ENCODE results near the gene KLF1. TPM values are rescaled to one million over a fixed set of nuclear protein-coding genes. Genes with fewer than 3 reads are reported as not detected.

KLF1 gene
- total and polyA plus RNA-seq, 2 of the 13 experiments (the other 11 are each of a cell fraction or from before 2014, with no cell fraction given): not detected

DNA sequence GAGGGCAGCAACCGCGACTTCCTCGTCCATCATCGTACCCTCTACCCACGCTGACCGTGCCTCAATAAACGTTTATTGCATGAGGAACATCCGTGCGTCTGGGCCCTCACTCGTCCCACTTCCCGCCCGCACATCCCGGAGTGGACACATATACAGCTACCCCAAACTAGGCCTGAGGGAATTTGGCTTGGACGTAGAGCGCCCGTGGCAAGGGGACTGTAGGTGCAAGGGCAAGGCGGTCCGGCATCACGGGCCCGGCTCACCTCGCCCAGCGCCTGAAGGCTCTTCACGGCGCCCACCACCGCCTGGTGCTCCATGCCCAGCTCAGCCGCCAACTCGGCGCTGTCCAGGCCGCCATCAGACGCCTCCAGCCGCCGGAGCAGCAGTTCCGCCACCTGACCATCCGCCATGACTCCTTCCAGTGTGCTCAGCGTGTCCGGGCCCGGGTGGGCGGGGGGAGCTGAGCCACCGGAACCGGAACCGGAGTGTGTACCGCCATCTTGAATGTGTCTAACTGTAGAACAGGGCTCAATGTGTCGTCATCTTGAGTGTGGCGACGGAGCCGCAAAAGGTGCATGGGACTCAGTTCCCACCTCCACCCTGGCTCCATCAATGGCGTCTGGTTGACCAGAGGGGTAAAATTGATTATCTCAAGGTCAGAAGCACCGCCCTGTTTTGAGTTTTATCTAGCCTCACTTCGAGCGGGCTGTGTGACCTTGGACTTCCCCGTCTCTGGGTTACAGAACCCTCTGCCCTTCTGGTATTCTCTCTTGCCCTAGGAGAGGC, 46.5 kb upstream of the KLF1 start, which contains the start of gene FARSA (continued):
- TF ChIP-seq ZNF354B (CRISPR knock-in tag; IDR thresholded peaks at IDR 0.05) (no peak), ZNF652 (CRISPR knock-in tag; IDR thresholded peaks at IDR 0.05; ENCODE audit: borderline replicate concordance, low read depth) (no peak), SMARCC2 (IDR thresholded peaks at IDR 0.05) (no peak), KAT2B (IDR thresholded peaks at IDR 0.05; ENCODE audit: borderline replicate concordance, low read depth, low read length) (no peak), JUN (CRISPR knock-in tag; IDR thresholded peaks at IDR 0.05) (no peak), SIN3A (IDR thresholded peaks at IDR 0.05; ENCODE audit: borderline replicate concordance, low read depth, low read length) (peak; percentile 87; the same call in 1 of the 2 replicates), NR0B2 (CRISPR knock-in tag; IDR thresholded peaks at IDR 0.05) (peak; percentile 57; the same call in 1 of the 2 replicates), ZNF446 (CRISPR knock-in tag; IDR thresholded peaks at IDR 0.05) (0 out of 2 replicates have a peak, but pooled peaks have one; percentile 37), MEIS2 (CRISPR knock-in tag; IDR thresholded peaks at IDR 0.05) (0 out of 2 replicates have a peak, but pooled peaks have one; percentile 15), CBX2 (IDR thresholded peaks at IDR 0.05; ENCODE audit: low read depth, low read length) (no peak), CBX2 (CRISPR knock-in tag; IDR thresholded peaks at IDR 0.05; ENCODE audit: low read depth) (no peak), HMG20A (CRISPR knock-in tag; IDR thresholded peaks at IDR 0.05; ENCODE audit: borderline replicate concordance) (no peak), NRL (CRISPR knock-in tag; IDR thresholded peaks at IDR 0.05; ENCODE audit: borderline replicate concordance) (peak; percentile 92; the same call in 1 of the 2 replicates), ZSCAN25 (CRISPR knock-in tag; IDR thresholded peaks at IDR 0.05) (no peak), ZNF782 (CRISPR knock-in tag; IDR thresholded peaks at IDR 0.05; ENCODE audit: borderline replicate concordance) (peak; percentile 62; the same call in 1 of the 2 replicates), NAIF1 (CRISPR knock-in tag; IDR thresholded peaks at IDR 0.05; ENCODE audit: borderline replicate concordance) (no peak), PHF8 (CRISPR knock-in tag; IDR thresholded peaks at IDR 0.05) (peak; percentile 97), MYC (CRISPR knock-in tag; IDR thresholded peaks at IDR 0.05; ENCODE audit: borderline replicate concordance) (peak; percentile 93), ZNF891 (CRISPR knock-in tag; IDR thresholded peaks at IDR 0.05) (peak; percentile 93), ZNF629 (CRISPR knock-in tag; conservative IDR thresholded peaks at IDR 0.05) (no peak), IRF2 (CRISPR knock-in tag; IDR thresholded peaks at IDR 0.05) (peak; percentile 89), HMGXB3 (CRISPR knock-in tag; IDR thresholded peaks at IDR 0.05; ENCODE audit: borderline replicate concordance) (peak; percentile 87; the same call in 1 of the 2 replicates)
- TF ChIP-seq, protein P1, sequence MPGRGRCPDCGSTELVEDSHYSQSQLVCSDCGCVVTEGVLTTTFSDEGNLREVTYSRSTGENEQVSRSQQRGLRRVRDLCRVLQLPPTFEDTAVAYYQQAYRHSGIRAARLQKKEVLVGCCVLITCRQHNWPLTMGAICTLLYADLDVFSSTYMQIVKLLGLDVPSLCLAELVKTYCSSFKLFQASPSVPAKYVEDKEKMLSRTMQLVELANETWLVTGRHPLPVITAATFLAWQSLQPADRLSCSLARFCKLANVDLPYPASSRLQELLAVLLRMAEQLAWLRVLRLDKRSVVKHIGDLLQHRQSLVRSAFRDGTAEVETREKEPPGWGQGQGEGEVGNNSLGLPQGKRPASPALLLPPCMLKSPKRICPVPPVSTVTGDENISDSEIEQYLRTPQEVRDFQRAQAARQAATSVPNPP (CRISPR knock-in tag; IDR thresholded peaks at IDR 0.05): 0 out of 2 replicates have a peak, but pooled peaks have one; percentile 55
- TF ChIP-seq, protein P2, sequence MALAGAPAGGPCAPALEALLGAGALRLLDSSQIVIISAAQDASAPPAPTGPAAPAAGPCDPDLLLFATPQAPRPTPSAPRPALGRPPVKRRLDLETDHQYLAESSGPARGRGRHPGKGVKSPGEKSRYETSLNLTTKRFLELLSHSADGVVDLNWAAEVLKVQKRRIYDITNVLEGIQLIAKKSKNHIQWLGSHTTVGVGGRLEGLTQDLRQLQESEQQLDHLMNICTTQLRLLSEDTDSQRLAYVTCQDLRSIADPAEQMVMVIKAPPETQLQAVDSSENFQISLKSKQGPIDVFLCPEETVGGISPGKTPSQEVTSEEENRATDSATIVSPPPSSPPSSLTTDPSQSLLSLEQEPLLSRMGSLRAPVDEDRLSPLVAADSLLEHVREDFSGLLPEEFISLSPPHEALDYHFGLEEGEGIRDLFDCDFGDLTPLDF (CRISPR knock-in tag; IDR thresholded peaks at IDR 0.05): no peak
